Measurements from ENCODE around the gene ZNF630. TPM values are rescaled to one million over a fixed set of nuclear protein-coding genes. Genes with fewer than 3 reads are reported as not detected.

The ZNF630 gene
- total and polyA plus RNA-seq, 2 donors (not counting 3 experiments of a cell fraction or from before 2014, with no cell fraction given) = 0.87 to 1.6 TPM

DNA sequence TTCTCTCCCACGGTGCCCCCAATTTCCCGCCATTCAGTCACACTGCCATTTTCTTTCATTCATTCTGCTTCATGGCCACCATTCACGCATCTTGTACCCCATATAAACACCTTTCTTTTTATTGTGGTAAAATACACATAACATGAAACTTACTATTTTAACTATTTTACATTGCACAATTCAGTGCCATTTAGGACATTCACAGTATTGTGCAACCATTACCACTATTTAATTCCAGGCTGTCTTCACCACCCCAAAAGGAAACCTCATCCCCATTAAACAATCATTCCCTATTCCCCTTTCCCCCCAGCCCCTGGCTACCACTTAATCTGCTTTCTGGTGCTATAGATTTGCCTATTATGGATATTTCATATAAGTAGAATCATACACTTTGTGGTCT, 48.7 kb downstream of the ZNF630 start:
- no peak for DNase-seq (ENCODE audit: low read depth, low spot score)
- no peak overlapping the region for H3K4me2 ChIP-seq (ENCODE audit: insufficient read depth, low read length)
- H3K4me3 ChIP-seq (replicated peaks in 1 of 3; ENCODE audit: insufficient read depth in 1 of 3, low read depth in 1 of 3, low read length in 3 of 3) = no peak overlapping the region
- no peak overlapping the region for H3K9ac ChIP-seq (replicated peaks; ENCODE audit: extremely low read depth, insufficient read depth, low read length)
- POLR2A ChIA-PET = no interaction called here
- H4K20me1 ChIP-seq (replicated peaks; ENCODE audit: control insufficient read depth, extremely low read depth, insufficient read depth, low read length) = no peaks in the 10 kb centered on the region
- no peak overlapping the region for H3K27ac ChIP-seq (ENCODE audit: insufficient read depth, low read depth, low read length)
- H3K36me3 ChIP-seq (ENCODE audit: control insufficient read depth in 2 of 2, extremely low read depth in 1 of 2, insufficient read depth in 2 of 2, low read length in 2 of 2) = no peaks in the 10 kb centered on the region
- no peaks in the 10 kb centered on the region for H3K9me1 ChIP-seq (replicated peaks; ENCODE audit: control insufficient read depth, extremely low read depth, insufficient read depth, low read length)
- TF ChIP-seq MYC (IDR thresholded peaks at IDR 0.05; ENCODE audit: low read depth, low read length) = no peak
- TF ChIP-seq EZH2 (IDR thresholded peaks at IDR 0.05; ENCODE audit: borderline replicate concordance, low read depth, low read length, severe bottlenecking) = no peak
- TF ChIP-seq JUN (IDR thresholded peaks at IDR 0.05; ENCODE audit: borderline replicate concordance, insufficient read depth, insufficient read length, low read depth) = no peak
- no peak for TF ChIP-seq GATA2 (IDR thresholded peaks at IDR 0.05; ENCODE audit: insufficient read depth, insufficient read length, low read depth, low read length)
- no peak for TF ChIP-seq FOS (IDR thresholded peaks at IDR 0.05; ENCODE audit: borderline replicate concordance, insufficient read depth, low read length)
- TF ChIP-seq, protein P1, sequence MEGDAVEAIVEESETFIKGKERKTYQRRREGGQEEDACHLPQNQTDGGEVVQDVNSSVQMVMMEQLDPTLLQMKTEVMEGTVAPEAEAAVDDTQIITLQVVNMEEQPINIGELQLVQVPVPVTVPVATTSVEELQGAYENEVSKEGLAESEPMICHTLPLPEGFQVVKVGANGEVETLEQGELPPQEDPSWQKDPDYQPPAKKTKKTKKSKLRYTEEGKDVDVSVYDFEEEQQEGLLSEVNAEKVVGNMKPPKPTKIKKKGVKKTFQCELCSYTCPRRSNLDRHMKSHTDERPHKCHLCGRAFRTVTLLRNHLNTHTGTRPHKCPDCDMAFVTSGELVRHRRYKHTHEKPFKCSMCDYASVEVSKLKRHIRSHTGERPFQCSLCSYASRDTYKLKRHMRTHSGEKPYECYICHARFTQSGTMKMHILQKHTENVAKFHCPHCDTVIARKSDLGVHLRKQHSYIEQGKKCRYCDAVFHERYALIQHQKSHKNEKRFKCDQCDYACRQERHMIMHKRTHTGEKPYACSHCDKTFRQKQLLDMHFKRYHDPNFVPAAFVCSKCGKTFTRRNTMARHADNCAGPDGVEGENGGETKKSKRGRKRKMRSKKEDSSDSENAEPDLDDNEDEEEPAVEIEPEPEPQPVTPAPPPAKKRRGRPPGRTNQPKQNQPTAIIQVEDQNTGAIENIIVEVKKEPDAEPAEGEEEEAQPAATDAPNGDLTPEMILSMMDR (IDR thresholded peaks at IDR 0.05; ENCODE audit: extremely low read depth in 1 of 2, insufficient read depth in 1 of 2, low read depth in 1 of 2, low read length in 2 of 2) = no peak
- no peak for TF ChIP-seq POLR2A (IDR thresholded peaks at IDR 0.05; ENCODE audit: low read depth, low read length)
- no peak for TF ChIP-seq POLR2AphosphoS5 (IDR thresholded peaks at IDR 0.05; ENCODE audit: insufficient read depth, low read depth, low read length)
- TF ChIP-seq, protein P2, sequence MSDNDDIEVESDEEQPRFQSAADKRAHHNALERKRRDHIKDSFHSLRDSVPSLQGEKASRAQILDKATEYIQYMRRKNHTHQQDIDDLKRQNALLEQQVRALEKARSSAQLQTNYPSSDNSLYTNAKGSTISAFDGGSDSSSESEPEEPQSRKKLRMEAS (IDR thresholded peaks at IDR 0.05; ENCODE audit: insufficient read depth, insufficient read length) = no peak
- no peaks in the 10 kb centered on the region for H3K79me2 ChIP-seq (ENCODE audit: control insufficient read depth, insufficient read depth, low read length)
- no TSS peak for BruUV-seq (replicated peaks)
- H2AFZ ChIP-seq (ENCODE audit: low read depth, low read length) = no peak overlapping the region
- peaks cover 4% of the 10 kb centered on the region for H3K4me1 ChIP-seq (ENCODE audit: control insufficient read depth, extremely low read depth, insufficient read depth, low read length)
- no peaks in the 10 kb centered on the region for H3K9me3 ChIP-seq (replicated peaks; ENCODE audit: control insufficient read depth, insufficient read depth, low read length)
- H3K27me3 ChIP-seq (ENCODE audit: control insufficient read depth in 2 of 2, insufficient read depth in 2 of 2, low read length in 2 of 2) = no peaks in the 10 kb centered on the region
- CTCF ChIA-PET = no interaction called here
- dilution Hi-C loops (cut with MboI; ENCODE audit: extremely low pct_ligation_motif_present, low sequenced_read_pairs) (no loop called here), intact Hi-C loops (cut with micrococcal nuclease) (no loop called here)
- no peak for FAIRE-seq

Data from endothelial cell of umbilical vein (primary cell).